HCT116 (cell line): ENCODE data around the gene BCL11A. TPM values are rescaled to one million over a fixed set of nuclear protein-coding genes. Genes with fewer than 3 reads are reported as not detected.

Source experiments
- ATAC-seq: fragments of 200-7000 bp; cut with Tn5 transposase; 2 replicates; pipeline ENCODE4 v1.9.1; 2020; ENCODE audit warnings: mild to moderate bottlenecking, moderate library complexity
- BruUV-seq: library from RNA; stranded (reverse); fragments of 400-500 nt; replicated peaks from 2 replicates; lab custom pipeline; 2021; lab: Mats Ljungman, UMichigan
- CTCF ChIA-PET: fragments of 300-600 bp; sonication (Branson Sonifier 250); formaldehyde crosslinking; loops from one replicate; lab custom pipeline; 2021; ENCODE audit warnings: antibody characterized with exemption; lab: Charles Lee
- POLR2A ChIA-PET: fragments of 300-600, 350-600 bp; sonication (Branson Sonifier 250); formaldehyde crosslinking; loops from one replicate; lab custom pipeline; 2021; ENCODE audit warnings: antibody characterized with exemption; lab: Charles Lee
- RAD21 ChIA-PET, 2 experiments: fragments of 300-600 bp; sonication (Branson Sonifier 250); formaldehyde crosslinking; loops; one replicate each; lab custom pipeline; 2023; ENCODE audit warnings: low total read pairs in 2 of 2; ENCODE audit not compliant: uncharacterized antibody in 2 of 2, unreplicated experiment in 2 of 2, low non-redundant PET in 1 of 2; lab: Charles Lee
- DNase-seq: peaks from one replicate; pipeline ENCODE4 v3.0.0-alpha.2; 2010; ENCODE audit warnings: low read depth, low spot score
- H2AFZ ChIP-seq: fragments of 200-600 bp; shearing (Covaris generic), sonication (generic); 2 replicates; pipeline ENCODE4 v1.6.1; 2017; ENCODE audit warnings: low read depth, mixed run types, mixed read lengths, antibody characterized with exemption, low read length; ENCODE audit not compliant: poor library complexity, severe bottlenecking
- H3K27ac ChIP-seq: 2 replicates; pipeline ENCODE4 v1.5.1; 2012; ENCODE audit warnings: low read depth, low read length
- H3K27me3 ChIP-seq: fragments of 200-600 bp; sonication (generic); 2 replicates; pipeline ENCODE4 v1.6.1; 2016; ENCODE audit warnings: mixed run types, low read length, mixed read lengths; ENCODE audit not compliant: insufficient read depth
- H3K36me3 ChIP-seq, 2 experiments: fragments of 200-500 bp in 1 of 2; fragments of 200-600 bp in 1 of 2; sonication (Bioruptor generic) in 1 of 2; sonication (generic) in 1 of 2; 2 replicates each; pipeline versions ENCODE4 v1.5.1 to v1.6.1; 2014 to 2016; ENCODE audit warnings: low read length in 2 of 2, inconsistent platforms in 1 of 2, mixed read lengths in 1 of 2, mixed run types in 1 of 2; ENCODE audit not compliant: insufficient read depth in 2 of 2, control insufficient read depth in 1 of 2
- H3K4me1 ChIP-seq, 2 experiments: fragments of 200-600 bp in 1 of 2; sonication (generic) in 1 of 2; 2 replicates each; pipeline versions ENCODE4 v1.5.1 to v1.6.1; 2012 to 2017; ENCODE audit warnings: low read length in 2 of 2, inconsistent platforms in 1 of 2, mild to moderate bottlenecking in 1 of 2, mixed read lengths in 1 of 2, mixed run types in 1 of 2, moderate library complexity in 1 of 2; ENCODE audit not compliant: insufficient read depth in 2 of 2, control insufficient read depth in 1 of 2
- H3K4me2 ChIP-seq: fragments of 200-600 bp; sonication (generic); 2 replicates; pipeline ENCODE4 v1.6.1; 2017; ENCODE audit warnings: mixed run types, low read length, mixed read lengths
- H3K4me3 ChIP-seq, 2 experiments: fragments of 200-600 bp in 1 of 2; sonication (generic) in 1 of 2; replicated peaks in 1 of 2; 2 replicates each; pipeline ENCODE4 v1.5.1; 2011 to 2016; ENCODE audit warnings: low read length in 2 of 2, control low read depth in 1 of 2, low read depth in 1 of 2, mild to moderate bottlenecking in 1 of 2, mixed read lengths in 1 of 2, mixed run types in 1 of 2
- H3K79me2 ChIP-seq: fragments of 200-600 bp; sonication (generic); 2 replicates; pipeline ENCODE4 v1.6.1; 2017; ENCODE audit warnings: mild to moderate bottlenecking, mixed run types, low read length, moderate library complexity, mixed read lengths; ENCODE audit not compliant: insufficient read depth
- H3K9ac ChIP-seq: fragments of 200-600 bp; sonication (generic); 2 replicates; pipeline ENCODE4 v1.6.1; 2016; ENCODE audit warnings: low read length, mixed read lengths
- H3K9me2 ChIP-seq: fragments of 200-600 bp; sonication (generic), shearing (Covaris generic); 2 replicates; pipeline ENCODE4 v1.6.1; 2017; ENCODE audit warnings: mixed run types, mild to moderate bottlenecking, moderate library complexity; ENCODE audit not compliant: insufficient read depth
- H3K9me3 ChIP-seq, 2 experiments: fragments of 200-500 bp in 1 of 2; fragments of 200-600 bp in 1 of 2; sonication (Bioruptor generic) in 1 of 2; sonication (generic) in 1 of 2; 2 replicates each; pipeline ENCODE4 v1.6.1; 2014 to 2017; ENCODE audit warnings: low read length in 2 of 2, mixed read lengths in 2 of 2, inconsistent platforms in 1 of 2, low read depth in 1 of 2, mild to moderate bottlenecking in 1 of 2, mixed run types in 1 of 2, moderate library complexity in 1 of 2; ENCODE audit not compliant: control insufficient read depth in 1 of 2, insufficient read depth in 1 of 2
- H4K20me1 ChIP-seq: fragments of 200-600 bp; sonication (generic), shearing (Covaris generic); 2 replicates; pipeline ENCODE4 v1.6.1; 2017; ENCODE audit warnings: mixed run types, mild to moderate bottlenecking, moderate library complexity; ENCODE audit not compliant: insufficient read depth
- ATF3 ChIP-seq: IDR thresholded peaks from 2 replicates; pipeline ENCODE4 v1.6.1; 2012
- CBX3 ChIP-seq: IDR thresholded peaks from 2 replicates; pipeline ENCODE4 v1.6.1; 2012; ENCODE audit warnings: low read depth
- CTCF ChIP-seq, 3 experiments: fragments of 200-600 bp in 1 of 3; sonication (generic) in 1 of 3; IDR thresholded peaks in 2 of 3; conservative IDR thresholded peaks in 1 of 3; 2 replicates each; pipeline ENCODE4 v1.5.1; 2012 to 2017; ENCODE audit warnings: low read depth in 2 of 3, low read length in 2 of 3, antibody characterized with exemption in 1 of 3, borderline replicate concordance in 1 of 3, control low read depth in 1 of 3, mild to moderate bottlenecking in 1 of 3, mixed read lengths in 1 of 3, mixed run types in 1 of 3, moderate library complexity in 1 of 3; ENCODE audit not compliant: insufficient read depth in 1 of 3
- ELF1 ChIP-seq: IDR thresholded peaks from 2 replicates; pipeline ENCODE4 v1.6.1; 2012; ENCODE audit warnings: low read depth, borderline replicate concordance
- EZH2 ChIP-seq: fragments of 200-600 bp; sonication (generic); IDR thresholded peaks from 2 replicates; pipeline ENCODE4 v1.6.1; 2017; ENCODE audit warnings: antibody characterized with exemption, mixed run types
- EZH2phosphoT487 ChIP-seq: fragments of 200-600 bp; IDR thresholded peaks from 2 replicates; pipeline ENCODE4 v1.6.1; 2018; ENCODE audit warnings: antibody characterized with exemption, borderline replicate concordance
- FOSL1 ChIP-seq: IDR thresholded peaks from 2 replicates; pipeline ENCODE4 v1.6.1; 2012; ENCODE audit warnings: low read depth
- MAX ChIP-seq: IDR thresholded peaks from 2 replicates; pipeline ENCODE4 v1.6.1; 2012
- POLR2A ChIP-seq: IDR thresholded peaks from 2 replicates; pipeline ENCODE4 v1.7.0; 2011; ENCODE audit warnings: borderline replicate concordance; ENCODE audit not compliant: insufficient read depth, insufficient read length; ENCODE audit errors: extremely low read depth
- POLR2AphosphoS5 ChIP-seq: IDR thresholded peaks from 2 replicates; pipeline ENCODE4 v1.6.1; 2011; ENCODE audit warnings: mild to moderate bottlenecking, low read depth, low read length, moderate library complexity
- RAD21 ChIP-seq: IDR thresholded peaks from 2 replicates; pipeline ENCODE4 v1.6.1; 2012; ENCODE audit warnings: low read depth, mild to moderate bottlenecking
- REST ChIP-seq: IDR thresholded peaks from 2 replicates; pipeline ENCODE4 v1.6.1; 2012; ENCODE audit warnings: low read depth
- SIN3A ChIP-seq: IDR thresholded peaks from 2 replicates; pipeline ENCODE4 v1.6.1; 2012; ENCODE audit warnings: low read depth
- SP1 ChIP-seq: IDR thresholded peaks from 2 replicates; pipeline ENCODE4 v1.6.1; 2012; ENCODE audit warnings: low read depth
- SRF ChIP-seq: IDR thresholded peaks from 2 replicates; pipeline ENCODE4 v1.6.1; 2012; ENCODE audit warnings: low read depth
- ZFX ChIP-seq: fragments of 450-650 bp; IDR thresholded peaks from 2 replicates; pipeline ENCODE4 v1.6.1; 2017
- ZNF274 ChIP-seq: fragments of 200-500 bp; sonication (Bioruptor generic); IDR thresholded peaks from 2 replicates; pipeline ENCODE4 v1.6.1; 2014; ENCODE audit warnings: mild to moderate bottlenecking, low read depth, low read length, inconsistent platforms
- intact Hi-C: fragments of 100-400 bp; cut with micrococcal nuclease; formaldehyde crosslinking; loops from 2 replicates; pipeline ENCODE4 v1.10.0; 2022
- total RNA-seq: library from RNA; stranded (reverse); gene quantifications from one replicate; pipeline ENCODE4 v1.2.1, GENCODE V29; 2021; ENCODE audit not compliant: unreplicated experiment

BCL11A gene
- total RNA-seq, 1 experiment from 2014 or later: 0.71 TPM

GRCh38 chr2:60453872-60454271 lies 99.6 kb downstream of the BCL11A start (continued):
- TF ChIP-seq SP1 (no peak), MAX (no peak), ATF3 (no peak), FOSL1 (no peak), CTCF (IDR thresholded peaks at IDR 0.05 in 2 of 3, conservative IDR thresholded peaks at IDR 0.05 in 1 of 3; ENCODE audit: borderline replicate concordance in 1 of 3, insufficient read depth in 1 of 3, low read depth in 2 of 3, low read length in 2 of 3) (no peak)

- no peak overlapping the region for H3K4me2 ChIP-seq
Measured at GRCh38 chr2:60453301-60453700, 100.2 kb downstream of the BCL11A start.

More at GRCh38 chr2:60453301-60453700, 100.2 kb downstream of the BCL11A start:
- DNase-seq (no peak), ATAC-seq (no peak)
- CTCF ChIA-PET: no interaction called here
- RAD21 ChIA-PET: no interaction called here
- POLR2A ChIA-PET: no interaction called here
- Histone ChIP-seq H3K27ac (no peak overlapping the region), H3K4me3 (no peak overlapping the region), H3K79me2 (no peaks in the 10 kb centered on the region), H3K27me3 (0 out of 2 replicates have a peak, but pooled peaks cover 11% of the 10 kb centered on the region), H3K9ac (no peak overlapping the region), H2AFZ (no peak overlapping the region), H4K20me1 (no peaks in the 10 kb centered on the region), H3K9me3 (no peaks in the 10 kb centered on the region), H3K36me3 (no peaks in the 10 kb centered on the region), H3K9me2 (no peaks in the 10 kb centered on the region), H3K4me1 (no peaks in the 10 kb centered on the region)
- intact Hi-C loops: no loop called here
- BruUV-seq: no TSS peak
- TF ChIP-seq REST (no peak), SIN3A (no peak), RAD21 (no peak), SRF (no peak), ATF3 (no peak), MAX (no peak), CBX3 (no peak), ZFX (no peak), CTCF (IDR thresholded peaks at IDR 0.05 in 2 of 3, conservative IDR thresholded peaks at IDR 0.05 in 1 of 3; ENCODE audit: borderline replicate concordance in 1 of 3, insufficient read depth in 1 of 3, low read depth in 2 of 3, low read length in 2 of 3) (no peak), ZNF274 (no peak), EZH2phosphoT487 (no peak), POLR2A (no peak), POLR2AphosphoS5 (no peak), ELF1 (no peak), EZH2 (no peak), FOSL1 (no peak)
